NCI-H526 (cell line): ENCODE results near the gene AMOTL2.
A peak's percentile ranks its signal among the peaks of the same experiment; 100 is the strongest.

ENCODE experiments used
- DNase-seq, 2 experiments: peaks; one replicate each; lab custom pipeline; 2025; lab: John Stamatoyannopoulos, UW

Gene AMOTL2

GRCh38 chr3:134314588-134315285 is 59.5 kb downstream of the AMOTL2 start:
- no peak for DNase-seq

- no peak for DNase-seq
These were observed 60.2 kb downstream of the AMOTL2 start for GRCh38 chr3:134313847-134314587.

GRCh38 chr3:134312873-134313846 is 61.1 kb downstream of the AMOTL2 start:
- no peak for DNase-seq

GRCh38 chr3:134312072-134312872 is 62.0 kb downstream of the AMOTL2 start:
- peak in 1 of 2 experiments; percentile 49 for DNase-seq

DNA sequence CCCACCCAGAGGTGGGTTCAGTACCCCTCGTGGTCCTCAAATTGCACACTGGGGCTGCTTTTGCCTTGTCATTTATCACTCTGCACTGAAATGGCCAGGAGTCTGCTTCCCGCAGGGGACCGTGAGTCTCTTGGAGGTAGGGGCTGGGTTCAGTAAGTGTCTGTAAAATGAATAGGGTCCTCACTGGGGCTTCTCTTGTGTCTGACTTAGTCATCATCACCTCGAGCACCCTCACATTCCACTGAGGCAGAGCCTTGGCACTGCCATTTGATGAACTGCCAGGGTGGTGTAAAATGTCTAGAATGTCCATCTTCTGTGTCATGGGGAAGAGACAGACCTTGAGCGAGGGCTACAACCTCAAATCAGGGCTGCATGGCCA is 62.6 kb downstream of the AMOTL2 start:
- no peak for DNase-seq

DNA sequence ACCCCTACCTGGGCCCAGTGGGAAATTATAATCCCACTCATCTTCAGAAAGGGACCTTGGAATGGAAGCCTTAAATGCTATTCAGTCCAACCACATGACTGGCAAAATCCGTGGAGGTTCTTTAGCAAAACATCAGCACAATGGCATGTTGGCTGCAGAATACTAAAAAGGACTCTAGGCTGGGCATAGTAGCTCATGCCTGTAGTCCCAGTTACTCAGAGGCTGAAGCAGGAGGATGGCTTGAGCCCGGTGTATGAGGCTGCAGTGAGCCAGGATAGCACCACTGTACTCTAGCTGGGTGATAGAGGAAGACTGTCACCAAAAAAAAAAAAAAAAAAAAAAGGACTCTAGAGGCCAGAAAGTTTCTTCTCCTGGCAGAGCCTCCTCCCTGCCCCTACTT is 63.0 kb downstream of the AMOTL2 start:
- no peak for DNase-seq

- peak in 1 of 2 experiments; percentile 4 for DNase-seq
These were observed 64.1 kb downstream of the AMOTL2 start for GRCh38 chr3:134309987-134310700.

GRCh38 chr3:134308350-134308891 is 65.8 kb downstream of the AMOTL2 start:
- DNase-seq: peak; percentile 33 to 85

DNA sequence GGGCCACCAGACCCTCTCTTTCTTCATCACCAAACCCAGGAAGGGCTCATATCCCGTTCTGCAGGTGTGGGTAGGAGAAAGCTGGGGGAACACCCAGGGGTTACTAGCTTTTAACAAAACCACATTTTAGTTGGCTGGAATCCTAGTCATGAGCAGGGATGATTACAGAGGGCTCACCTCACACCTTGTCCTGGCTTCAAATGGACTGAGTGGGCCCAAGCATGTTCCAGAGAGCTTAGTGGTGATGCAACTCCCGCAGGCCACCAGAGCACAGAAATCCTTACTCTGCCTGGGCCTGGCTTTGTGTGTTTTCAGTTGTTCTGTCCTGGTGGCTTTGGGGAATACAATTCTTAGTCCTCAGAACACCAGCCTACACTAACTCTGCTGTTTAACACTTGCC is 66.8 kb downstream of the AMOTL2 start:
- no peak for DNase-seq

DNA sequence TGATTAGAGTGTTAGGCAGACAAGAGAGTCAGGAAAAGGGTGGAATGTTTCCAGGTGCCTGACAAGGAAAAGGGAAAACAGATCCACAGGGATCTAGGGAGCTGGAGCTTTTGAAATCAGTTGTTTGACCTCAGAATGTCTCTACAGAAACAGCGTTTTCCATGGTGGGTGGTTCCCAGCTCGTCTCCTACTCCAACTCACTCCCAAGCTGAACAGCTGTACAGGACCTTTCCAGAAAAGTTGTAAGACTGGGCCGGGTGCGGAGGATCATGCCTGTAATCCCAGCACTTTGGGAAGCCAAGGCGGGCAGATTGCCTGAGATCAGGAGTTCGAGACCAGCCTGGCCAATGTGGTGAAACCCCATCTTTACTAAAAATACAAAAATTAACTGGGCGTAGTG is 67.9 kb downstream of the AMOTL2 start:
- no peak for DNase-seq
